Activated CD8-positive, alpha-beta memory T cell treated with anti-CD3 and anti-CD28 coated beads for 1 hour (primary cell): ENCODE results near the gene CELF2.
"Not testable (repeated sequence)": the region's sequence is repeated elsewhere in the genome, so short reads cannot be mapped to it uniquely, and the experiment has no call there.

Source experiments
- DNase-seq, 2 donors: peaks; one replicate each; pipeline ENCODE4 v3.0.0-alpha.2; 2020; ENCODE audit warnings: low read depth in 1 of 2; ENCODE audit errors: extremely low read depth in 1 of 2

The CELF2 gene

DNA sequence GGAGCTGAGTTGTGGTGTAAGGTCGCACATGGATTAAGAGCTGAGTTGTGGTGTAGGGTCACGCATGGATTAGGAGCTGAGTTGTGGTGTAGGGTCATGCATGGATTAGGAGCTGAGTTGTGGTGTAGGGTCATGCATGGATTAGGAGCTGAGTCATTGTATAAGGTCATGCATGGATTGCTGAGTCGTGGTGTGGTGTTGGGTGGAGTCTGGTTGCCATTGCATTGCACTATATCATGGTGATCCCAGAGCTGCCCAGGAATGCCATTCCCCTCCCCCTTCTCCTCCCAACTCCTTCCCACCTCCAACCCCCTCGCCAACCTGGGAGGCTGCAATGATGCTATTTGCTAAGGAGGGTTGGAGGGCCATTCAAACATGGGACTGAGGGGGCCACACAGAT, 349.2 kb downstream of the CELF2 start:
- DNase-seq: not testable (repeated sequence)

DNA sequence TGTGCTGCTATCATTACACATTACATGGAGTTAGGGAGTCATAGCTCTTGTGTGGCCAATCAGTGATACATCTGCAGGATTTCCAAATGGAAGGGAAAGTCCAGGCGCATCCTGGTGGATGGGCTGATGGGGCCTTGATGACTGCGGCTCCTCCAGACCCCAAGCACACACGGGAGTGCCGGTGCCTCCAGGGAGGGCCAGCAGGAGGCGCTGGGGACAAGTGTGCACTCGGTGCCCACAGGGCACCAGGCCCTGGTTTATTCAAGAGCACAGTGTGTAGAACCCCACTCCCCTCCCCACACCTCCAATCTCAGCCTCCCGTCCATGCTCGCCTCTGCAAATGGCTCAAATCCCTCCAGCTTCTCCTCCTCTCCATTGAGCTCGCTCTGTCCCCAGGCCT, 349.8 kb downstream of the CELF2 start:
- DNase-seq: no peak

GRCh38 chr10:11373717-11374171, 356.1 kb downstream of the CELF2 start:
- DNase-seq: no peak

DNA sequence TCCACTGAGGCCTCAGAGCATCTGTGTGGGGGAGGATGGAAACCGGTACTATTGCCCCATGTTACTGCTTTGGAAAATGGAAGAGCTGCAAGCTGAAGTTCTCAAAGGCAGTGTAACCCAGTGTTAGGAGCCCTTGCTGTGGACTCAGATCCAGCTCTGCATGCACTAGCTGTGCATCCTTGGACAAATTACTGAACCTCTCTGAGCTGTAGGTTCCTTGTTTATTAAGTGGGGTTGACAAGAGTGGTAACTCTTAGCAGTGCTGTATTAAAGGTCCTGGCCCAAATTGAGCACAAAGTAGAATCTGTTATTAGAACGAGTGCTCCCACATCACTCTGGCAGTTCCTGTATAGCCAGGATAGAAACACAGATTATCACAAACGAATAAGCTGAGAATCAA, 359.6 kb downstream of the CELF2 start:
- no peak for DNase-seq

DNA sequence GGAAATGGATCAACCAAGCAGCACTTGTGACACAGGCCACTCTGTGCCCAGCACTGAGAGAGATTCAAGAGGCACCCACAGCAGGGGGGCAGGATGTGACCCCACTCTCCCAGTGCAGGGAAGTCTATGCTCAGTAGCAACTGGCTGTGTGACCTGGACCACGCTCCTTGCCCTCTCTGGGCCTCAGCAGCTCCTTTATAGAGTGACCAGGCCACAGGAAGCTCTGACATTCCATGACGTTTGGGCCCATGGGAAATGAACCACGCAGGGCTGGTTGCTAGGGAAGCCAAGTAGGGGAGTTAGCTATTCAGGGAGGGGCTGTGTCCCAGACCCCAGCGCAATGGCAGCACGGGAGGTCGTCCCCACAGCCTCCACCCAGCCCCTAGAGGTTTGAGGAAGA, 361.2 kb downstream of the CELF2 start:
- DNase-seq: no peak

- no peak for DNase-seq
Observed at GRCh38 chr10:11379771-11380170, 362.1 kb downstream of the CELF2 start.

DNA sequence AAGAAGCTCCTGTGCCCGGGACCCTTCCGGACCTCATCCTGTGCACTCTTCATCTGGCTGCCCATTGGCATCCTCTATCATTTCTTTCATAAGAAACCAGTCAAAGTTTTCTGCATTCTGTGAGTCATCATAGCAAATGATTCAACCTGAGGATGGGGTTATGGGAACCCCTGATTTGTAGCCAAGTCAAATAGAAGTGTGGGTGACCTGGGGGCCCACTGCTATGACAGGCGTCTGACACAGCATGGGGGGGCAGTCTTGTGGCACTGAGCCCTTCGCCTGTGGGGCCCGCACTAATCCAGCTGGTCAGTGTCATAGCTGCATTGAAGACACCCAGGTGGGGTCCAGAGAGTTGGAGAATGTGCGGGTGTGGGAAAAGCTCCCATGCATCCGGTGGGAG, 363.4 kb downstream of the CELF2 start:
- DNase-seq: no peak

- no peak for DNase-seq
Observed at GRCh38 chr10:11381511-11381910, 363.8 kb downstream of the CELF2 start.

- no peak for DNase-seq
Observed at GRCh38 chr10:11382187-11382586, 364.5 kb downstream of the CELF2 start.

- DNase-seq: no peak
Observed at GRCh38 chr10:11386044-11386443, 368.4 kb downstream of the CELF2 start.
